OCI-LY3 (cell line): Measurements from ENCODE around the gene ARHGAP22.

Source experiments
- H2AFZ ChIP-seq: fragments of 200-600, 300-600 bp; shearing (Covaris generic); 2 replicates; pipeline ENCODE4 v1.6.0; 2014; ENCODE audit warnings: antibody characterized with exemption, low read depth, low read length
- H3K27ac ChIP-seq: fragments of 200-600, 300-600 bp; sonication (generic); 2 replicates; pipeline ENCODE4 v1.5.1; 2014; ENCODE audit warnings: mild to moderate bottlenecking, low read length, moderate library complexity, mixed read lengths
- H3K27me3 ChIP-seq: fragments of 200-600, 300-600 bp; sonication (generic); 2 replicates; pipeline ENCODE4 v1.6.1; 2014; ENCODE audit warnings: low read depth, low read length, mixed read lengths
- H3K36me3 ChIP-seq: fragments of 200-600, 300-600 bp; sonication (generic); replicated peaks from 2 replicates; pipeline ENCODE3; 2014; ENCODE audit warnings: low read depth, low read length, mixed read lengths
- H3K4me1 ChIP-seq: fragments of 300-600, 200-600 bp; sonication (generic); 2 replicates; pipeline ENCODE4 v1.6.1; 2014; ENCODE audit warnings: low read length, mixed read lengths
- H3K4me2 ChIP-seq: fragments of 200-600, 300-600 bp; sonication (generic); 2 replicates; pipeline ENCODE4 v1.6.1; 2014; ENCODE audit warnings: low read length, mixed read lengths
- H3K4me3 ChIP-seq: fragments of 300-600, 200-600 bp; sonication (generic); 2 replicates; pipeline ENCODE4 v1.5.1; 2014; ENCODE audit warnings: antibody characterized with exemption, mild to moderate bottlenecking, low read length, moderate library complexity
- H3K79me2 ChIP-seq: fragments of 300-600, 200-600 bp; shearing (Covaris generic); 2 replicates; pipeline ENCODE4 v1.6.1; 2014; ENCODE audit warnings: mild to moderate bottlenecking, low read length, mixed read lengths
- H3K9ac ChIP-seq: fragments of 300-600, 200-600 bp; shearing (Covaris generic); 2 replicates; pipeline ENCODE4 v1.6.0; 2014; ENCODE audit warnings: mild to moderate bottlenecking, low read length, moderate library complexity
- H3K9me3 ChIP-seq: fragments of 200-600, 300-600 bp; shearing (Covaris generic); 2 replicates; pipeline ENCODE4 v1.6.1; 2014; ENCODE audit warnings: low read length, mixed read lengths; ENCODE audit not compliant: insufficient read depth
- H4K20me1 ChIP-seq: fragments of 200-600, 300-600 bp; sonication (generic); 2 replicates; pipeline ENCODE4 v1.6.1; 2016; ENCODE audit warnings: low read length, mixed read lengths; ENCODE audit not compliant: insufficient read depth
- CTCF ChIP-seq: fragments of 200-600, 300-600 bp; sonication (generic); IDR thresholded peaks from 2 replicates; pipeline ENCODE4 v1.5.1; 2014; ENCODE audit warnings: antibody characterized with exemption, low read length, low read depth
- EZH2phosphoT487 ChIP-seq: fragments of 200-600 bp; shearing (Covaris generic); IDR thresholded peaks from 2 replicates; pipeline ENCODE4 v1.6.1; 2018; ENCODE audit warnings: antibody characterized with exemption, mixed run types, low read depth

Gene ARHGAP22

GRCh38 chr10:48487244-48487643 is 117.6 kb downstream of the ARHGAP22 start:
- peaks cover 9% of the 10 kb centered on the region for H3K4me1 ChIP-seq
- H3K36me3 ChIP-seq, result no peaks in the 10 kb centered on the region
- H3K4me2 ChIP-seq, result no peak overlapping the region
- peaks cover 14% of the 10 kb centered on the region for H3K27me3 ChIP-seq
- no peaks in the 10 kb centered on the region for H3K79me2 ChIP-seq
- H2AFZ ChIP-seq, result no peak overlapping the region
- no peak overlapping the region for H3K4me3 ChIP-seq
- H3K27ac ChIP-seq, result no peak overlapping the region
- TF ChIP-seq EZH2phosphoT487, result no peak
- TF ChIP-seq CTCF, result no peak
- H3K9me3 ChIP-seq, result no peaks in the 10 kb centered on the region
- H4K20me1 ChIP-seq, result no peaks in the 10 kb centered on the region
- H3K9ac ChIP-seq, result no peak overlapping the region

GRCh38 chr10:48485711-48486110 is 119.2 kb downstream of the ARHGAP22 start:
- H3K79me2 ChIP-seq, result no peaks in the 10 kb centered on the region
- peaks cover 14% of the 10 kb centered on the region for H3K27me3 ChIP-seq
- H3K36me3 ChIP-seq, result no peaks in the 10 kb centered on the region
- H4K20me1 ChIP-seq, result no peaks in the 10 kb centered on the region
- H2AFZ ChIP-seq, result no peak overlapping the region
- no peak overlapping the region for H3K9ac ChIP-seq
- H3K9me3 ChIP-seq, result no peaks in the 10 kb centered on the region
- H3K4me2 ChIP-seq, result no peak overlapping the region
- H3K27ac ChIP-seq, result no peak overlapping the region
- H3K4me1 ChIP-seq, result peaks cover 9% of the 10 kb centered on the region
- no peak for TF ChIP-seq CTCF
- TF ChIP-seq EZH2phosphoT487, result no peak
- H3K4me3 ChIP-seq, result no peak overlapping the region

- Histone ChIP-seq H3K79me2 (no peaks in the 10 kb centered on the region), H3K4me1 (peaks cover 1% of the 10 kb centered on the region), H3K27ac (no peak overlapping the region), H3K36me3 (no peaks in the 10 kb centered on the region), H3K4me3 (no peak overlapping the region), H3K9me3 (no peaks in the 10 kb centered on the region), H2AFZ (no peak overlapping the region), H4K20me1 (no peaks in the 10 kb centered on the region), H3K4me2 (no peak overlapping the region), H3K9ac (no peak overlapping the region), H3K27me3 (peaks cover 14% of the 10 kb centered on the region)
- TF ChIP-seq CTCF, result no peak
- no peak for TF ChIP-seq EZH2phosphoT487
These were observed 120.0 kb downstream of the ARHGAP22 start for GRCh38 chr10:48484911-48485310.

GRCh38 chr10:48482207-48482606 is 122.7 kb downstream of the ARHGAP22 start:
- no peak overlapping the region for H3K27ac ChIP-seq
- H3K79me2 ChIP-seq, result no peaks in the 10 kb centered on the region
- peaks cover 14% of the 10 kb centered on the region for H3K27me3 ChIP-seq
- no peak overlapping the region for H3K9ac ChIP-seq
- H4K20me1 ChIP-seq, result no peaks in the 10 kb centered on the region
- no peak overlapping the region for H3K4me3 ChIP-seq
- no peak overlapping the region for H2AFZ ChIP-seq
- no peaks in the 10 kb centered on the region for H3K36me3 ChIP-seq
- TF ChIP-seq CTCF, result no peak
- TF ChIP-seq EZH2phosphoT487, result no peak
- H3K4me2 ChIP-seq, result no peak overlapping the region
- no peaks in the 10 kb centered on the region for H3K4me1 ChIP-seq
- H3K9me3 ChIP-seq, result no peaks in the 10 kb centered on the region
